ENCODE results near the gene NRSN2.
A peak's percentile ranks its signal among the peaks of the same experiment; 100 is the strongest.

The NRSN2 gene

DNA sequence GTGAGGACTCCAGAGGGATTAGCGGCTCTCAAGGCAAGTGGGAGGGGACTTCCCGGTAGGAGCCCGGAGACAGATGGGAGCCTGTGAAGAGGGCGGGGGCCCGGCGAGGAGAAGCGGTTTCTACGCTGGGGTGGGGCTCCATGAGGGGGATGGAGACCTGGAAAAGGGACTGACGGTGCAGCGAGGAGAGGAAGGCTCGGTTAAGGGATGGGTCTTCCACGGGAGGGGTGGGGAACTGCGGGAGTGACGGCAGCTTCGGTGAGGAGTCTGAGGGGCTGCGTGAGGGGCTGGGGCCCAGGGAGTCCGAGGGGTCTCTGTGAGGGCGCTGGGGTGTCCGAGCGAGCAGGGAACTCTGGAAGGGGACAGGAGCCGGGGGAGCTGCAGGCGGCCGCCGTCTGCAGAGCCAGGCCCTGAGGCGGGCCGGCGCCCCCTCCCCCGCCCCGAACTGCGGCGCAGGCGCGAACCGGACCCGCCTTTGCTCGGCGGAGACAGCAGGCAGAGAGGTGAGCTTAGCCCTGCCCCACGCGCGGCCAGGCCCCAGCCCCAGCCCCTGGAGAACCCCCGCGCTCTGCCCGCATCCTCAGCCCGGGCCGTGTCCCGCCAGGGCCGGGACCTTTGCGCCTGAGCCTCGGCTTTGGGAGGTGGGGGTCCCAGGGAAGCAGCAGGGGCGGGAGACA, at the start of gene NRSN2:
TSS of gene NRSN2 (plus strand) at position 472 of the 677 bp plus-strand sequence. CDS start 2,533 bp downstream, outside the sequence.
- peak; percentile 69 for DNase-seq (ENCODE audit: low read depth)
- H3K4me3 ChIP-seq (ENCODE audit: low read depth, low read length): peak within 1 kb of the TSS; percentile 96
- TF ChIP-seq, protein P1, sequence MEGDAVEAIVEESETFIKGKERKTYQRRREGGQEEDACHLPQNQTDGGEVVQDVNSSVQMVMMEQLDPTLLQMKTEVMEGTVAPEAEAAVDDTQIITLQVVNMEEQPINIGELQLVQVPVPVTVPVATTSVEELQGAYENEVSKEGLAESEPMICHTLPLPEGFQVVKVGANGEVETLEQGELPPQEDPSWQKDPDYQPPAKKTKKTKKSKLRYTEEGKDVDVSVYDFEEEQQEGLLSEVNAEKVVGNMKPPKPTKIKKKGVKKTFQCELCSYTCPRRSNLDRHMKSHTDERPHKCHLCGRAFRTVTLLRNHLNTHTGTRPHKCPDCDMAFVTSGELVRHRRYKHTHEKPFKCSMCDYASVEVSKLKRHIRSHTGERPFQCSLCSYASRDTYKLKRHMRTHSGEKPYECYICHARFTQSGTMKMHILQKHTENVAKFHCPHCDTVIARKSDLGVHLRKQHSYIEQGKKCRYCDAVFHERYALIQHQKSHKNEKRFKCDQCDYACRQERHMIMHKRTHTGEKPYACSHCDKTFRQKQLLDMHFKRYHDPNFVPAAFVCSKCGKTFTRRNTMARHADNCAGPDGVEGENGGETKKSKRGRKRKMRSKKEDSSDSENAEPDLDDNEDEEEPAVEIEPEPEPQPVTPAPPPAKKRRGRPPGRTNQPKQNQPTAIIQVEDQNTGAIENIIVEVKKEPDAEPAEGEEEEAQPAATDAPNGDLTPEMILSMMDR (IDR thresholded peaks at IDR 0.05; ENCODE audit: insufficient read depth, low read depth, low read length, missing control alignments): no peak

- peak; percentile 76 for DNase-seq (ENCODE audit: low read depth)
- H3K4me3 ChIP-seq (ENCODE audit: low read depth, low read length): peak overlapping the region; percentile 93
- TF ChIP-seq, protein P1 (IDR thresholded peaks at IDR 0.05; ENCODE audit: insufficient read depth, low read depth, low read length, missing control alignments): no peak
Observed at GRCh38 chr20:297925-298775, 48.8 kb upstream of the NRSN2 start.

DNA sequence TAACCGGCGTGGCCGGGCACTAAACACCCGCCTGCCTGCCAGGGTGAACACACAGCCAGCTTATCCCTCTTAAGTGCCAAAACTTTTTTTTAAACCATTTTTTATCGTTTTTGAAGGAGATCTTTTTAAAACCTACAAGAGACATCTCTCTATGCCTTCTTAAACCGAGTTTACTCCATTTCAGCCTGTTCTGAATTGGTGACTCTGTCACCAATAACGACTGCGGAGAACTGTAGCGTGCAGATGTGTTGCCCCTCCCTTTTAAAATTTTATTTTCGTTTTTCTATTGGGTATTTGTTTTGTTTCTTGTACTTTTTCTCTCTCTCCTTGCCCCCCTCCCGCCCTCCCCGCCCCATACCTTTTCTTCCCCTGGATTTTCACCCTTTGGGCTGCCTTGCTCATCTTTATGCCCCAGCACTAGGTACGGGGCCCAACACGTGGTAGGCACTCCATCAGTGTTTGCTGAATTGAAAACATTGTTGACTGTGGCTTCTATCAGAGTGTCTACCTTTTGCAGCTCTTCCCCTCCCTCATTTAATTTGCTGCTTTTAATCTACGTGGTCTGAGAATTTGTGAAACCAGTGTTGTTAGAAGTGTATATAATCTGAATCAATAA, 48.0 kb upstream of the NRSN2 start:
- TF ChIP-seq, protein P1 (IDR thresholded peaks at IDR 0.05; ENCODE audit: insufficient read depth, low read depth, low read length, missing control alignments): no peak
- DNase-seq (ENCODE audit: low read depth): no peak
- H3K4me3 ChIP-seq (ENCODE audit: low read depth, low read length): peak overlapping the region; percentile 93

- TF ChIP-seq, protein P1 (IDR thresholded peaks at IDR 0.05; ENCODE audit: insufficient read depth, low read depth, low read length, missing control alignments): no peak
- no peak for DNase-seq (ENCODE audit: low read depth)
- no peak overlapping the region for H3K4me3 ChIP-seq (ENCODE audit: low read depth, low read length)
Observed at GRCh38 chr20:300345-300990, 46.4 kb upstream of the NRSN2 start.

DNA sequence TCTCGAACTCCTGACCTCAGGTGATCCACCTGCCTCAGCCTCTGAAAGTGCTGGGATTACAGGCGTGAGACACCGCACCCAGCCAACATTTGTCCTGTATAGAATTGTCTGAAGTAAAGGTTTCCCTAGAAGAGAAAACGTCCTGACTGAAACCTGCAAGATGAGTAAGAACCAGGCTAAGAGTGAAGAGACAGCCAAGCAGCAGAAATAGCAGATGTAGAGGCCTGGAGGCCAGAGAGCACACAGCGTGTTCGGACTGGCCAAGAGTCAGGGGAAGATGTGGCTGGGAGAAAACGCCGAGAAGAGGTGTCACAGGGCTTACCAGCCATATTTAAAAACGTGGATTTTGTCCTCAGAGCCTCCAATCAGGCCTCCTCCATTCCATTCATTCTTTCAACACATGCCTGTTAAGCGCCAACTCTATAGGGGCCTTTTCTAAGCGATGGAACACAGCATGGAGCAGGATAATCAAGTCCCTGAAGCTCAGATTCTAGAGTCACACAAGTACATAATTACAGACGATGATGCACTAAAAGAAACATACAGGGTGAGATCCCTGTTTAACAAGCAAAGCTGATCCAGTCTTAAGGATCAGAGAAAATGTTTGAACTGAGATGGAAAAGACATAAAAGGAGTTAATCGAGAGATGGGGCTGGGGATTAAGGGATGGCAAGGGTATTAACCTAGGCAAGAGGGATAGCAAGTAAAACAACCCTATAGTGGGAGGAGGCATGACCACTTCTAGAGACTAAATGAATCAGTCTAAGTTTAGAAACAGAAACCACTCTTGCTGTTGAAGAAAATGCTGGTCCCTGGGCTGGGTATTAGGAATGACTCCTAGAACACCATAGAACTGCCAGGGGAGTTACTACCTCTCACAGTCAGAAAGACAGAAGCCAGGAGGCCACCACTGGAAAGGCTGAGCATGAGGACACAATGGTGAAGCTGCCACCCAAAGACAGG, 44.7 kb upstream of the NRSN2 start:
- no peak overlapping the region for H3K4me3 ChIP-seq (ENCODE audit: low read depth, low read length)
- TF ChIP-seq, protein P1 (IDR thresholded peaks at IDR 0.05; ENCODE audit: insufficient read depth, low read depth, low read length, missing control alignments): no peak
- DNase-seq (ENCODE audit: low read depth): no peak

DNA sequence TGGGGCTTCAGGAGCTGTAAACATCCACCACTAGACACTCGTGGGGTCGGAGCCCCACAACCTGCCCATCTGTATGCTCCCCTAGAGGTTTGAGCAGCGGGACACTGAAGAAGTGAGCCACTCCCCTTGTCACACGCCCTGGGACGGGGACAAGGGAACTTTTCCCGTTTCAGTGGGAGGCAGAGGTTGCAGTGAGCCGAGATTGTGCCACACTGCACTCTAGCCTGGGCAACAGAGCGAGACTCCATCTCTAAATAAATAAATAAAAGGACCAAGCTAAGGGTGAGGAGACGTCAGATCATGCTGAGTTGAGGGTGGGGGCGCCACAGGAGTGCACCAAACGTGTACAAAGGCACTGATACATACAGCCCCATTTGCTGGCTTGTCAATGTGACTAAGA, 41.2 kb upstream of the NRSN2 start:
- TF ChIP-seq, protein P1 (IDR thresholded peaks at IDR 0.05; ENCODE audit: insufficient read depth, low read depth, low read length, missing control alignments): no peak
- no peak for DNase-seq (ENCODE audit: low read depth)
- no peak overlapping the region for H3K4me3 ChIP-seq (ENCODE audit: low read depth, low read length)
